C4-2B (cell line): Measurements from ENCODE around the gene ITGA11.

Experiments
- CTCF ChIP-seq: fragments of 450-650 bp; conservative IDR thresholded peaks from 2 replicates; pipeline ENCODE4 v1.5.1; 2017; ENCODE audit warnings: mild to moderate bottlenecking
- ZFX ChIP-seq: fragments of 450-650 bp; IDR thresholded peaks from 2 replicates; pipeline ENCODE4 v1.6.1; 2017

- TF ChIP-seq CTCF (no peak), ZFX (no peak)
Measured at GRCh38 chr15:68289621-68290352, 142.2 kb downstream of the ITGA11 start.
